HCT116 (cell line): ENCODE measurements around the gene ZACN.

Experiments
- CEBPB ChIP-seq: IDR thresholded peaks from 2 replicates; pipeline ENCODE4 v1.6.1; 2012; ENCODE audit warnings: low read depth
- EZH2 ChIP-seq: fragments of 200-600 bp; sonication (generic); IDR thresholded peaks from 2 replicates; pipeline ENCODE4 v1.6.1; 2017; ENCODE audit warnings: antibody characterized with exemption, mixed run types
- EZH2phosphoT487 ChIP-seq: fragments of 200-600 bp; IDR thresholded peaks from 2 replicates; pipeline ENCODE4 v1.6.1; 2018; ENCODE audit warnings: antibody characterized with exemption, borderline replicate concordance
- POLR2A ChIP-seq: IDR thresholded peaks from 2 replicates; pipeline ENCODE4 v1.7.0; 2011; ENCODE audit warnings: borderline replicate concordance; ENCODE audit not compliant: insufficient read depth, insufficient read length; ENCODE audit errors: extremely low read depth
- POLR2AphosphoS5 ChIP-seq: IDR thresholded peaks from 2 replicates; pipeline ENCODE4 v1.6.1; 2011; ENCODE audit warnings: mild to moderate bottlenecking, low read depth, low read length, moderate library complexity
- SIN3A ChIP-seq: IDR thresholded peaks from 2 replicates; pipeline ENCODE4 v1.6.1; 2012; ENCODE audit warnings: low read depth
- TCF7L2 ChIP-seq: IDR thresholded peaks from 2 replicates; pipeline ENCODE4 v1.7.0; 2011; ENCODE audit warnings: borderline replicate concordance, inconsistent platforms; ENCODE audit not compliant: insufficient read depth, insufficient read length; ENCODE audit errors: extremely low read depth
- ZNF274 ChIP-seq: fragments of 200-500 bp; sonication (Bioruptor generic); IDR thresholded peaks from 2 replicates; pipeline ENCODE4 v1.6.1; 2014; ENCODE audit warnings: mild to moderate bottlenecking, low read depth, low read length, inconsistent platforms
- TF ChIP-seq, protein P1 (sequence below), 3 experiments: fragments of 200-600 bp in 1 of 3; sonication (generic) in 1 of 3; IDR thresholded peaks in 2 of 3; conservative IDR thresholded peaks in 1 of 3; 2 replicates each; pipeline ENCODE4 v1.5.1; 2012 to 2017; ENCODE audit warnings: low read depth in 2 of 3, low read length in 2 of 3, antibody characterized with exemption in 1 of 3, borderline replicate concordance in 1 of 3, control low read depth in 1 of 3, mild to moderate bottlenecking in 1 of 3, mixed read lengths in 1 of 3, mixed run types in 1 of 3, moderate library complexity in 1 of 3; ENCODE audit not compliant: insufficient read depth in 1 of 3
- TF ChIP-seq, protein P2 (sequence below): IDR thresholded peaks from 2 replicates; pipeline ENCODE4 v1.6.1; 2012
- TF ChIP-seq, protein P3 (sequence below): IDR thresholded peaks from 2 replicates; pipeline ENCODE4 v1.6.1; 2011; ENCODE audit warnings: mild to moderate bottlenecking, low read length, moderate library complexity; ENCODE audit not compliant: insufficient replicate concordance; ENCODE audit errors: extremely low read depth

DNA sequence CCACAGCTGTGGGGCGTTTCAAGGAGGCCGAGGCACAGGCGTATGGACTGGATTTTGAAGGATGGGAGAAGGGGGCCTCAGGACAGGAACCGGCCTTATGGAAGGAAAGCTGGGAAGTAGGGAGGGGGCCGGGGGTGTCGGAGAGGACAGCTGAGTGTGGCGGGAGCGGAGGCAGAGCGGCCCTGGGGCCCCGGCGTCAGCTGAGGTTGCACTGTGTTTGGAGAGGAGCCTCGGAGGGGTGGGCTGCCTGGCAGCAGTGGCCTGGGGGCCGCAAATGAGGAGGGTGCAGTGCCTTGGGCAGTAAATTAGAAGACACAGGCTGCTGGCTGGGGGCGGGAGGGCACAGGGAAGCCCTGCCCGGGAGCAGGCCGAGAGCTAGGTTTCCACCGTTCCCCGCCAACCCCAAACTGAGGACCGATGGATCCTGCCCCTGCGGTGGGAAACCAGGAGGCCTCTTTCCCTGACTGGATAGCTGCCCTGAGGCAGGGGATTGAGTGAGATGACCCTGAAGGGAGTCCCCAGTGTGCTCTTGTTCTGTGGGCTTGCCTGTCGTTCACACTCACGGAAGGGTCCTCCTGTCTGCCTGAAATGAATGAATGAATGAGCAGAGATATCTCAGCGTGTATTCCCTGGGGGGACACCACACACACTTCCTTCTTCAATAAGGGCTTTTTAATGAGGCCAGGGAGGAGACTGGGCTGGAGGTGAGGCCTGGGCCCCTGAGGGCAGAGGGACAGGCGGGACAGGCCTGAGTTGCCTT, 43.6 kb downstream of the ZACN start:
- TF ChIP-seq, protein P1, sequence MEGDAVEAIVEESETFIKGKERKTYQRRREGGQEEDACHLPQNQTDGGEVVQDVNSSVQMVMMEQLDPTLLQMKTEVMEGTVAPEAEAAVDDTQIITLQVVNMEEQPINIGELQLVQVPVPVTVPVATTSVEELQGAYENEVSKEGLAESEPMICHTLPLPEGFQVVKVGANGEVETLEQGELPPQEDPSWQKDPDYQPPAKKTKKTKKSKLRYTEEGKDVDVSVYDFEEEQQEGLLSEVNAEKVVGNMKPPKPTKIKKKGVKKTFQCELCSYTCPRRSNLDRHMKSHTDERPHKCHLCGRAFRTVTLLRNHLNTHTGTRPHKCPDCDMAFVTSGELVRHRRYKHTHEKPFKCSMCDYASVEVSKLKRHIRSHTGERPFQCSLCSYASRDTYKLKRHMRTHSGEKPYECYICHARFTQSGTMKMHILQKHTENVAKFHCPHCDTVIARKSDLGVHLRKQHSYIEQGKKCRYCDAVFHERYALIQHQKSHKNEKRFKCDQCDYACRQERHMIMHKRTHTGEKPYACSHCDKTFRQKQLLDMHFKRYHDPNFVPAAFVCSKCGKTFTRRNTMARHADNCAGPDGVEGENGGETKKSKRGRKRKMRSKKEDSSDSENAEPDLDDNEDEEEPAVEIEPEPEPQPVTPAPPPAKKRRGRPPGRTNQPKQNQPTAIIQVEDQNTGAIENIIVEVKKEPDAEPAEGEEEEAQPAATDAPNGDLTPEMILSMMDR (IDR thresholded peaks at IDR 0.05 in 2 of 3, conservative IDR thresholded peaks at IDR 0.05 in 1 of 3; ENCODE audit: borderline replicate concordance in 1 of 3, insufficient read depth in 1 of 3, low read depth in 2 of 3, low read length in 2 of 3): no peak
- TF ChIP-seq, protein P2, sequence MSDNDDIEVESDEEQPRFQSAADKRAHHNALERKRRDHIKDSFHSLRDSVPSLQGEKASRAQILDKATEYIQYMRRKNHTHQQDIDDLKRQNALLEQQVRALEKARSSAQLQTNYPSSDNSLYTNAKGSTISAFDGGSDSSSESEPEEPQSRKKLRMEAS: no peak
- no peak for TF ChIP-seq EZH2phosphoT487
- no peak for TF ChIP-seq POLR2AphosphoS5
- no peak for TF ChIP-seq SIN3A
- TF ChIP-seq EZH2: no peak
- no peak for TF ChIP-seq POLR2A
- no peak for TF ChIP-seq CEBPB
- TF ChIP-seq, protein P3, sequence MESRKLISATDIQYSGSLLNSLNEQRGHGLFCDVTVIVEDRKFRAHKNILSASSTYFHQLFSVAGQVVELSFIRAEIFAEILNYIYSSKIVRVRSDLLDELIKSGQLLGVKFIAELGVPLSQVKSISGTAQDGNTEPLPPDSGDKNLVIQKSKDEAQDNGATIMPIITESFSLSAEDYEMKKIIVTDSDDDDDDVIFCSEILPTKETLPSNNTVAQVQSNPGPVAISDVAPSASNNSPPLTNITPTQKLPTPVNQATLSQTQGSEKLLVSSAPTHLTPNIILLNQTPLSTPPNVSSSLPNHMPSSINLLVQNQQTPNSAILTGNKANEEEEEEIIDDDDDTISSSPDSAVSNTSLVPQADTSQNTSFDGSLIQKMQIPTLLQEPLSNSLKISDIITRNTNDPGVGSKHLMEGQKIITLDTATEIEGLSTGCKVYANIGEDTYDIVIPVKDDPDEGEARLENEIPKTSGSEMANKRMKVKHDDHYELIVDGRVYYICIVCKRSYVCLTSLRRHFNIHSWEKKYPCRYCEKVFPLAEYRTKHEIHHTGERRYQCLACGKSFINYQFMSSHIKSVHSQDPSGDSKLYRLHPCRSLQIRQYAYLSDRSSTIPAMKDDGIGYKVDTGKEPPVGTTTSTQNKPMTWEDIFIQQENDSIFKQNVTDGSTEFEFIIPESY: no peak
- TF ChIP-seq ZNF274: no peak
- no peak for TF ChIP-seq TCF7L2
